Superior temporal gyrus (tissue), 1 donor: ENCODE measurements around the gene SH2D3C.

Experiments used
- DNase-seq: peaks from one replicate; pipeline ENCODE4 v3.0.0-alpha.2; 2016; ENCODE audit errors: extremely low spot score

SH2D3C gene

DNA sequence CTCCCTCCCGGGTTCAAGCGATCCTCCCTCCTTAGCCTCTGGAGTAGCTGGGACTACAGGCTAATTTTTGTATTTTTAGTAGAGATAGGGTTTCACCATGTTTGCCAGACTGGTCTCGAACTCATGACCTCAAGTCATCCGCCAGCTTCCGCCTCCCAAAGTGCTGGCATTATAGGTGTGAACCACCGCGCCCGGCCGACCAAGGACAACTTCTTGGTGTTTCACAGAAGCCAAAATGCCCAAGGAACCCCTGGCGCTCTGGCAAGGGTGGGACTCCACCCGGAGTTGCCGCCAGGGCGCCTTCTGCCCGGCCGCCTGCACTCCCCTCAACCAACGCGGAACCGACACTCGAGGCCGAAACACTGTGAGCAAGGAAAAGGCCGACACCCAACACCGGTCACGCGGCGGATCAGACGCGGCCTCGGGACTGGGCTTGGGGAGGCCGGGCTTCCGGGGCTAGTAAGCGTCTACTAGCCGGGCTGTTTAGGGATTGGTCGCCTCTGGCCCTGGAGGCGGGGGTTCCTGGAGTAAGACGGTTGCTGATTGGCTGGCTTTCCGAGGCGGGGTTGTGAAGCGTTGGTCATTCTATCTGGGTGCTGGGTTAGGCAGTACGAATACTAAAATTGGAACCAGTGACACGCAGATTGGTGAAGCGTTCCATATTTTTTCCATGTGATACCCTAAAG is 79.3 kb downstream of the SH2D3C start:
- peak; percentile 98 for DNase-seq

DNA sequence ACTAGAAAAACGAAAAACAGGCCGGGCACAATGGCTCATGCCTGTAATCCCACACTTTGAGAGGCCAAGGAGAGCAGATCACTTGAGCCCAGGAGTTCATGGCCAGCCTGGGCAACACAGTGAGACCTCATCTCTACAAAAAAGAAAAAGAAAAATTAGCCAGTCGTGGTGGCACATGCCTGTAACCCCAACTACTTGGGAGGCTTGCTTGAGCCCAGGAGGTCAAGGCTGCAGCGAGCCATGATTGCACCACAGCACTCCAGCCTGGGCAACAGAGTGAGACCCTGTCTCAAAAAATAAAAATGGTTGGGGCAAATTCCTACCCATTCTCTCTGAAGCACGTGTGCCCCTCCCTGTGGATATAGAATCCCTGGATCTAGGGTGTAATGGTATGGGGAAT is 80.1 kb downstream of the SH2D3C start:
- no peak for DNase-seq

DNA sequence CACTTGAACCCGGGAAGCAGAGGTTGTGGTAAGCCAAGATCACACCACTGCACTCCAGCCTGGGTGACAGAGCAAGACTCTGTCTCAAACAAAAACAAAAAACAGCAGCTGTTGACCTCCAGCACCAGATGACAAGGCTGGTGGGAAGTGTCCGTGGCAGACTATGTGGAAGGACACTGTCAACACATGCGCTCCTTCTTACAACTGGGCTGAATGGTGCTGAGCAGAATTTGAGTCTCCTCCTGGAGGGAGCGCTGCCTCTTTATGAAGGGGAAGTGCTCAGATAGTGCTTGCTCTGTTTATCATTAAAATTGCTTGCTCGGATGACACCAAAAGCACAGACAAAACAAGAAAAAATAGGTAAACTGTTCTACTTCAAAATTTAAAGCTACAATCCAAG is 80.9 kb downstream of the SH2D3C start:
- no peak for DNase-seq

DNA sequence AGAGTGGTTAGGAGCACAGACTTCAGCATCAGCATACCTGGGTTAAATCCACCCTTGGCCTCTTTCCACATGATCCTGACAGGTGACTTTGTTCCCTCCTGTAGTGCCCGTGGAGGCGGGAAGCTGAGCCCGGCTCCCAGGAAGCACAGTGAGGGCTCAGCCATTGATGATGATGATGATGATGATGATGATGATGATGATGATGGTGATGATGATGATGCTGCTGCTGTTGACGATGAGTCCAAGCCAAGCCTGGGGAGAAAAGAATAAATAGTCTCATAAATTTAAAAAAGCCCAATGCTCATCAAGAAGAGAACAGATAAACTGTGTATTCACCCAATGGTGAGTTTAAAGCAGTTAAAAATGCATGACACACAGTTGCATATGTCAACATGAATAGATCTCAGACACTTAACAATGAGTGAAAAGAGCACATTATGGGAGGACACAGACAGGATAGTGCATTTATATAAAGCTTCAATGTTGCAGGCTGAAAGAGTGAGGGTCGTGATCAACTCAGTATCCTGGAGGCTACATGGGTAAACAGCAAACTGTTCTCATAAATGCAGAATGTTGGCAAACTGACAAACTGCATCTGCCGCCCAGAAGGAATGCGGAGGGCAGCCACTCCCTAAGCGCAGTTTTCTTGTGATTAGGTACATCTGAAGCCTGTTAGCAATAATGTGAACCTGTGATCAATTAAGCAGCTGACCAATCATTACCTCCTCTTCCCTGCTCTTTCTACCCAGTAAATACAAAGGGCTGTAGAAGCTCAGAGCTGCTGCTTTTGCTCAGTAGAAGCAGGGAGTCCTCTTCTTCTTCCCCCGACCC is 83.4 kb downstream of the SH2D3C start:
- peak; percentile 17 for DNase-seq

DNA sequence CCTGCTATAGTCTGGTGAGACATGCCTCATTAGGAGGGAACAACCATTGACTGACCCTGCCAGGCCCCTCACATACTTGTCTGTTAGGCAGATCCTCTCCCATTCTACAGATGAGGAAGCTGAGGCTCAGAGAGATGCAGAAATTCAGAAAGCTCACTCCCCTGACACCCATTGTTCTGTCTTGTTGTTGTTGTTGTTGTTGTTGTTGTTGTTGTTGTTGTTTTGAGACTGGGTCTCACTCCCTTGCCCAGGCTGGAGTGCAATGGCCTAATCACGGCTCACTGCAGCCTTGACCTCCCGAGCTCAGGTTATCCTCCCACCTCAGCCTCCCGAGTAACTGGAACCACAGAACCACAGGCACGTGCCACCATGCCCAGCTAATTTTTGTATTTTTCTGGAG is 84.8 kb downstream of the SH2D3C start:
- no peak for DNase-seq

DNA sequence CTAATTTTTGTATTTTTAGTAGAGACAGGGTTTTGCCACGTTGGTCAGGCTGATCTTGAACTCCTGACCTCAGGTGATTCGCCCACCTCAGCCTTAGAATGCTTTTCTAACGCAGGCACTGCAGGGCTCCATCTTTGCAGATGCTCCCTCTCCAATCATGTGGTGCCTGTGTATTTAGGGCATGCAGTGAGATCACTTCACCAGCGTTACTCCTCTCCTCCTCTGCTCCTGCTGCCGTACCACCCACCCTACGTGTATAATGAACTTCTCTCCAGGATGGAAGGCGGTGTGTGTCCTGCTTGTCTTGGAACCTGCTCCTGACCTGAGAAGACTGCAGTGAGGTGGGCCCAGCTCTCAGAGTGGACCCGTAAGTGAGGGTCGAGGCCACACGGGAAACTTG is 85.3 kb downstream of the SH2D3C start:
- peak; percentile 56 for DNase-seq

DNA sequence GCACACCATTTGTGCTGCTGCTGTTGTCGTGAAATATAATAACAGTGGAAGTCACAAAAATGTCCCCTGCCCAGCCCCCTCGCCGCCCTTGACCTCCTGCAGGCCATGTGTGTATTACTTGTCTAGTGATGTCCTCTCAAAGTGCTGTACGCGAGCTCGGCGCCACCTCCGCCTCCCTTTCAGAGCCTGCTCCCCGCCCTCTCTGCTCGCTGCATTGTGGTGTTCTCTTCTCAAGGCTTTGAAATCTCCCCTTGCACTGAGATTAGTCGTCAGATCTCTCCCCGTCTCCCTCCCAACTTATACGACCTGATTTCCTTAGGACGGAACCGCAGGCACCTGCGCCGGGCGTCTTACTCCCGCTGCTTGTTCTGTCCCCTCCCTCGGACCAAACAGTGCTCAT is 86.4 kb downstream of the SH2D3C start:
- no peak for DNase-seq

DNA sequence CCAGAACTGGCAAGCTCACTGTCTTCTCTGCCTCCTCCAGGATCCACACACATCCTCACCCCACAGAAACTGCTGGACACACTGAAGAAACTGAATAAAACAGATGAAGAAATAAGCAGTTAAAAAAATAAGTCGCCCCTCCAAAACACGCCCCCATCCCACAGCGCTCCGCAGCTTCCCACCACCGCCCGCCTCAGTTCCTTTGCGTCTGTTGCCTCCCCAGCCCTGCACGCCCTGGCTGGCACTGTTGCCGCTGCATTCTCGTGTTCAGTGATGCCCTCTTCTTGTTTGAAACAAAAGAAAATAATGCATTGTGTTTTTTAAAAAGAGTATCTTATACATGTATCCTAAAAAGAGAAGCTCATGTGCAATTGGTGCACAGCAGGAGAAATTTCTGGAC is 87.7 kb downstream of the SH2D3C start:
- DNase-seq = no peak

DNA sequence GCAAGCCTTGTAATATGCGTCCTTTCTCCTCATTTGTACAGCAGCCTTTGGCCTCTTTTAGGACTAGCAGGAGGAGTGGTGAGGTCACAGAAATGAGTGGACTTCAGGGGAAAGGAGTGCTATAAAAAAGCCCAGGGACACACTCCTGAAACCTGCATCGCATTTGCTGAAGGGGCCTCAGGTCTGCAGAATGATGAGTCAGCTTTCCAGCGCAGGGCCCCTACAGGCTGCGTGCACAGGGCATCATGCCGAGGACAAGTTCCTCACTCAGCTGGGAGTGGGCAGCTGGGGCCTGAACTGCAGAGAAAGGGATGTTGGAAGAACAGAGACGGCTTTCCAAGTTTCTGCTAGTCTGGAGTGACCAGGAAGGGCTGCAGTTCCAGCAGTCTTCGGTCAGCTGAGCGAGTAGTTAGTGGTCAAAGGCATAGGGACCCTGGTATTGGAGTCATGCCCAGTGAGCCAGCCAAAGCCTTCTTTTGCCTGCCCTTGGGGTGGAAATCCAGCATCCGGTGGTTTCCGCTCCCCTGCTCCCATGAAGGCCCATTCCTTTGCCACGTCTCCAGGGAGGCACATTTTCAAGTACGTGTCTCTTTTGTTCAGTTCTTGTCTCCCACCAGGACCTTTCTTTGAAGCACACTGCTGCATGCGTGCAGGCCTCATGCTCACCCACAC is 89.0 kb downstream of the SH2D3C start:
- DNase-seq = no peak
